Endometrial microvascular endothelial cells (primary cell): ENCODE measurements around the gene FAM117A. TPM values are rescaled to one million over a fixed set of nuclear protein-coding genes. Genes with fewer than 3 reads are reported as not detected.

Experiments
- in situ Hi-C: cut with HindIII; loops from 2 replicates; pipeline ENCODE4 v1.10.0; 2017; ENCODE audit warnings: low sequenced_read_pairs, low pct_unique_long_range_greater_than_20kb; ENCODE audit errors: inconsistent ontology term
- total RNA-seq: library from RNA; depleted of rRNA; stranded (reverse); fragments of >200 nt; gene quantifications from one replicate; pipeline ENCODE4 v1.2.3, GENCODE V29; 2015; ENCODE audit errors: inconsistent ontology term

The FAM117A gene
- total RNA-seq, 1 donor from 2014 or later = 8.5 TPM

- in situ Hi-C loops = no loop called here
Observed at GRCh38 chr17:49722066-49722465, 41.9 kb downstream of the FAM117A start.

- in situ Hi-C loops = no loop called here
Observed at GRCh38 chr17:49717371-49717861, 46.5 kb downstream of the FAM117A start.

- in situ Hi-C loops = no loop called here
Observed at GRCh38 chr17:49716668-49717364, 47.1 kb downstream of the FAM117A start.

GRCh38 chr17:49715717-49716279 is 48.1 kb downstream of the FAM117A start:
- in situ Hi-C loops = no loop called here

- in situ Hi-C loops = no loop called here
Observed at GRCh38 chr17:49715216-49715615, 48.7 kb downstream of the FAM117A start.

- in situ Hi-C loops = no loop called here
Observed at GRCh38 chr17:49708515-49709183, 55.3 kb downstream of the FAM117A start.

GRCh38 chr17:49707608-49708514 is 56.1 kb downstream of the FAM117A start, which contains the start of gene SLC35B1:
Gene SLC35B1 (minus strand): TSS chr17:49707964. CDS start chr17:49707833, 131 bp downstream.
- in situ Hi-C loops = no loop called here

- in situ Hi-C loops = no loop called here
Observed at GRCh38 chr17:49707246-49707607, 56.7 kb downstream of the FAM117A start.

- in situ Hi-C loops = no loop called here
Observed at GRCh38 chr17:49705254-49705653, 58.7 kb downstream of the FAM117A start.

- in situ Hi-C loops = no loop called here
Observed at GRCh38 chr17:49703557-49704277, 60.2 kb downstream of the FAM117A start.

GRCh38 chr17:49700960-49701359 is 63.0 kb downstream of the FAM117A start:
- in situ Hi-C loops = no loop called here

- in situ Hi-C loops = no loop called here
Observed at GRCh38 chr17:49699966-49700575, 63.9 kb downstream of the FAM117A start.

- in situ Hi-C loops = no loop called here
Observed at GRCh38 chr17:49698005-49698404, 65.9 kb downstream of the FAM117A start.

- in situ Hi-C loops = no loop called here
Observed at GRCh38 chr17:49696233-49696761, 67.6 kb downstream of the FAM117A start.

GRCh38 chr17:49695698-49696232 is 68.2 kb downstream of the FAM117A start:
- in situ Hi-C loops = no loop called here

GRCh38 chr17:49694847-49695697 is 68.9 kb downstream of the FAM117A start:
- in situ Hi-C loops = no loop called here

- in situ Hi-C loops = no loop called here
Observed at GRCh38 chr17:49692751-49693150, 71.2 kb downstream of the FAM117A start.
